H1 (cell line): Measurements from ENCODE around the gene MAP3K6. TPM values are rescaled to one million over a fixed set of nuclear protein-coding genes. Genes with fewer than 3 reads are reported as not detected.
A peak's percentile ranks its signal among the peaks of the same experiment; 100 is the strongest.

ENCODE experiments used
- BCL11A ChIP-seq, 2 experiments: IDR thresholded peaks; one replicate each; pipeline ENCODE4 v1.6.1; 2011; ENCODE audit warnings: low read depth in 2 of 2, low read length in 2 of 2, mild to moderate bottlenecking in 2 of 2
- CTBP2 ChIP-seq: IDR thresholded peaks from 2 replicates; pipeline ENCODE4 v1.7.0; 2011; ENCODE audit warnings: borderline replicate concordance, mild to moderate bottlenecking, moderate library complexity, mixed read lengths, low read length; ENCODE audit not compliant: insufficient read depth, insufficient read length
- EZH2 ChIP-seq: fragments of 200-600 bp; sonication (generic); IDR thresholded peaks from 2 replicates; pipeline ENCODE4 v1.7.1; 2012; ENCODE audit warnings: low read depth, mild to moderate bottlenecking, moderate library complexity, low read length, inconsistent platforms; ENCODE audit not compliant: severe bottlenecking
- GABPA ChIP-seq: IDR thresholded peaks from 2 replicates; pipeline ENCODE4 v1.6.1; 2011; ENCODE audit warnings: mild to moderate bottlenecking, low read length, moderate library complexity, borderline replicate concordance; ENCODE audit not compliant: insufficient read depth
- GTF2F1 ChIP-seq: IDR thresholded peaks from 2 replicates; pipeline ENCODE4 v1.6.1; 2012; ENCODE audit warnings: low read depth, low read length, improper control_type of control experiment, borderline replicate concordance
- JUN ChIP-seq: IDR thresholded peaks from 2 replicates; pipeline ENCODE4 v1.6.1; 2011; ENCODE audit warnings: low read depth, mild to moderate bottlenecking, improper control_type of control experiment, low read length
- JUND ChIP-seq: IDR thresholded peaks from 2 replicates; pipeline ENCODE4 v1.6.1; 2011; ENCODE audit warnings: mild to moderate bottlenecking, improper control_type of control experiment, low read length
- KDM4A ChIP-seq: IDR thresholded peaks from one replicate; pipeline ENCODE4 v1.7.1; 2012; ENCODE audit warnings: low read depth, mild to moderate bottlenecking, moderate library complexity, low read length, inconsistent platforms; ENCODE audit not compliant: severe bottlenecking
- MAFK ChIP-seq: IDR thresholded peaks from 2 replicates; pipeline ENCODE4 v1.6.1; 2012; ENCODE audit warnings: low read depth, mild to moderate bottlenecking, improper control_type of control experiment, low read length
- POLR2AphosphoS5 ChIP-seq: IDR thresholded peaks from 2 replicates; pipeline ENCODE4 v1.6.1; 2011; ENCODE audit warnings: low read depth, low read length
- POU5F1 ChIP-seq: IDR thresholded peaks from 2 replicates; pipeline ENCODE4 v1.6.1; 2011; ENCODE audit warnings: low read depth, mild to moderate bottlenecking, low read length, moderate library complexity
- RAD21 ChIP-seq, 2 experiments: IDR thresholded peaks in 1 of 2; conservative IDR thresholded peaks in 1 of 2; 2 replicates each; pipeline ENCODE4 v1.6.1; 2011; ENCODE audit warnings: low read depth in 2 of 2, low read length in 2 of 2, improper control_type of control experiment in 1 of 2, inconsistent platforms in 1 of 2, mild to moderate bottlenecking in 1 of 2, moderate library complexity in 1 of 2
- RBBP5 ChIP-seq: IDR thresholded peaks from 2 replicates; pipeline ENCODE4 v1.7.1; 2012; ENCODE audit warnings: low read depth, mild to moderate bottlenecking, inconsistent platforms, low read length, moderate library complexity, borderline replicate concordance
- RFX5 ChIP-seq: IDR thresholded peaks from 2 replicates; pipeline ENCODE4 v1.6.1; 2011; ENCODE audit warnings: low read depth, low read length, improper control_type of control experiment, borderline replicate concordance
- SIRT6 ChIP-seq: IDR thresholded peaks from one replicate; pipeline ENCODE4 v1.7.1; 2012; ENCODE audit warnings: low read length, inconsistent platforms
- SIX5 ChIP-seq: IDR thresholded peaks from 2 replicates; pipeline ENCODE4 v1.6.1; 2011; ENCODE audit warnings: mild to moderate bottlenecking, low read depth, low read length
- SP4 ChIP-seq: IDR thresholded peaks from 2 replicates; pipeline ENCODE4 v1.6.1; 2012; ENCODE audit warnings: low read length, inconsistent platforms
- TAF1 ChIP-seq: IDR thresholded peaks from 2 replicates; pipeline ENCODE4 v1.6.1; 2011; ENCODE audit warnings: mild to moderate bottlenecking, low read depth, low read length
- TAF7 ChIP-seq: optimal IDR thresholded peaks from 2 replicates; pipeline ENCODE3; 2011; ENCODE audit warnings: low read depth, mild to moderate bottlenecking, inconsistent platforms, low read length, moderate library complexity, borderline replicate concordance
- TCF12 ChIP-seq: IDR thresholded peaks from 2 replicates; pipeline ENCODE4 v1.6.1; 2011; ENCODE audit warnings: low read depth, mild to moderate bottlenecking, low read length
- TEAD4 ChIP-seq: IDR thresholded peaks from 2 replicates; pipeline ENCODE4 v1.6.1; 2012; ENCODE audit warnings: low read depth, low read length, inconsistent platforms, mixed read lengths
- polyA plus RNA-seq, 7 experiments: library from polyadenylated mRNA; depleted of rRNA in 3 of 7; stranded (reverse) in 5 of 7; unstranded in 2 of 7; fragments of >200 nt in 5 of 7; fragments of 200-250 nt in 2 of 7; gene quantifications; 1 replicate in 5 of 7; 2 replicates in 1 of 7; 4 replicates in 1 of 7; pipeline versions ENCODE4 v1.2.1 to v1.2.3, GENCODE V29; 2011 to 2013; ENCODE audit warnings: missing spikeins in 2 of 7, mixed read lengths in 2 of 7
- total RNA-seq: library from RNA; stranded (reverse); fragmentation: NEBNext Ultra II Directional; extraction: Animal tissue kit (Norgen Biotek cat#: 25700); gene quantifications from 2 replicates; pipeline ENCODE4 v1.2.1, GENCODE V29; 2021
- TF ChIP-seq, protein P1 (sequence below), 3 experiments: IDR thresholded peaks; 1 replicate in 2 of 3; 2 replicates in 1 of 3; pipeline versions ENCODE4 v1.5.1 to v1.6.1; 2011; ENCODE audit warnings: low read length in 3 of 3, mild to moderate bottlenecking in 3 of 3, inconsistent platforms in 2 of 3, low read depth in 1 of 3, moderate library complexity in 1 of 3; ENCODE audit not compliant: insufficient read depth in 1 of 3; ENCODE audit errors: control extremely low read depth in 1 of 3

MAP3K6 gene
- total and polyA plus RNA-seq, 2 of the 8 experiments (the other 6 are each of a cell fraction or from before 2014, with no cell fraction given) = 7.4 to 7.6 TPM

DNA sequence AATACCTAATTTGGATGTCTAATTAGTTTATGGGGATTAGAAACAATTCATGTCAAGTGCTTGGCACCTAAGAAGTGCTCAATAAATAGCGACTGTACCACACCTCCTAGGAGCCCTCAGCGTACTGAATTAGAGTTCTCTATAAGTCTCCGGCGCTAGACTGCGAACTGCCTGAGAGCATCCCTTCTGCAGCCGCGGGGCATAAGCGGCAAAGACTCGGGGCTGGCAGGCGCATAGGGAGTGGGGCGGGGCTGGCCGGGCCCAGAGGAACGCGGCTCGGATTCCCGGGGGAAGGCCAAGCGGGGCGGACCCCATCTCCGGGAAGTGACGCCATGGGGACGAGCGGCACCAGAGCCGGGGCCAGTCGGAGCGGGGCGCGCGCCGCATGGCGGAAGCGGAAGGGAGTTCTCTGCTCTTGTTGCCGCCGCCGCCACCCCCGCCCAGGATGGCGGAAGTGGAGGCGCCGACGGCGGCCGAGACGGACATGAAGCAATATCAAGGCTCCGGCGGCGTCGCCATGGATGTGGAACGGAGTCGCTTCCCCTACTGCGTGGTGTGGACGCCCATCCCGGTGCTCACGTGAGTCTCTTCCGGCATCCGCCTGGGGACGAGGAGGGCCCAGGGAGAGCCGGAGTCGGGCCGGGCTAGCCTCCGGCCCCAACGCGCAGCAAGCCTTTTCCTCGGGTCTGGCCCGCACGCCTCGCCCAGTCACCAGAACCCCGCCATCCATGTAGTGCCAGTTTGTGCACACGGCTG is 44.8 kb downstream of the MAP3K6 start, which contains the start of gene TMEM222 (continued):
- TF ChIP-seq GTF2F1 (no peak), POU5F1 (no peak), TAF7 (peak; percentile 64), SIX5 (no peak), RAD21 (IDR thresholded peaks at IDR 0.05 in 1 of 2, conservative IDR thresholded peaks at IDR 0.05 in 1 of 2; ENCODE audit: low read depth in 2 of 2, low read length in 2 of 2) (peak; percentile 7 to 30; a peak in 3 of 4 replicates), GABPA (peak; percentile 98), JUND (no peak), POLR2AphosphoS5 (peak; percentile 87), TAF1 (peak; percentile 84), EZH2 (no peak), BCL11A (IDR thresholded peaks at IDR 0.05; ENCODE audit: low read depth in 2 of 2, low read length in 2 of 2) (no peak), RBBP5 (peak; percentile 80; the same call in 1 of the 2 replicates), MAFK (no peak), TCF12 (0 out of 2 replicates have a peak, but pooled peaks have one; percentile 45), CTBP2 (peak; percentile 54), JUN (no peak), KDM4A (peak; percentile 73), SIRT6 (no peak), TEAD4 (peak; percentile 57; the same call in 1 of the 2 replicates), SP4 (peak; percentile 92), RFX5 (no peak)
- TF ChIP-seq, protein P1, sequence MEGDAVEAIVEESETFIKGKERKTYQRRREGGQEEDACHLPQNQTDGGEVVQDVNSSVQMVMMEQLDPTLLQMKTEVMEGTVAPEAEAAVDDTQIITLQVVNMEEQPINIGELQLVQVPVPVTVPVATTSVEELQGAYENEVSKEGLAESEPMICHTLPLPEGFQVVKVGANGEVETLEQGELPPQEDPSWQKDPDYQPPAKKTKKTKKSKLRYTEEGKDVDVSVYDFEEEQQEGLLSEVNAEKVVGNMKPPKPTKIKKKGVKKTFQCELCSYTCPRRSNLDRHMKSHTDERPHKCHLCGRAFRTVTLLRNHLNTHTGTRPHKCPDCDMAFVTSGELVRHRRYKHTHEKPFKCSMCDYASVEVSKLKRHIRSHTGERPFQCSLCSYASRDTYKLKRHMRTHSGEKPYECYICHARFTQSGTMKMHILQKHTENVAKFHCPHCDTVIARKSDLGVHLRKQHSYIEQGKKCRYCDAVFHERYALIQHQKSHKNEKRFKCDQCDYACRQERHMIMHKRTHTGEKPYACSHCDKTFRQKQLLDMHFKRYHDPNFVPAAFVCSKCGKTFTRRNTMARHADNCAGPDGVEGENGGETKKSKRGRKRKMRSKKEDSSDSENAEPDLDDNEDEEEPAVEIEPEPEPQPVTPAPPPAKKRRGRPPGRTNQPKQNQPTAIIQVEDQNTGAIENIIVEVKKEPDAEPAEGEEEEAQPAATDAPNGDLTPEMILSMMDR (IDR thresholded peaks at IDR 0.05; ENCODE audit: control extremely low read depth in 1 of 3, insufficient read depth in 1 of 3, low read depth in 1 of 3, low read length in 3 of 3) = peak in 2 of 3 experiments; percentile 1 to 14; a peak in 2 of 4 replicates
